GM19351 (cell line): ENCODE results near the gene SMYD5.
"Not testable (repeated sequence)": the region's sequence is repeated elsewhere in the genome, so short reads cannot be mapped to it uniquely, and the experiment has no call there.

Experiments
- ATAC-seq: cut with Tn5 transposase; IDR thresholded peaks from one replicate; pipeline ENCODE4 v1.9.1; 2021; ENCODE audit warnings: mild to moderate bottlenecking, moderate library complexity; ENCODE audit not compliant: unreplicated experiment

SMYD5 gene

DNA sequence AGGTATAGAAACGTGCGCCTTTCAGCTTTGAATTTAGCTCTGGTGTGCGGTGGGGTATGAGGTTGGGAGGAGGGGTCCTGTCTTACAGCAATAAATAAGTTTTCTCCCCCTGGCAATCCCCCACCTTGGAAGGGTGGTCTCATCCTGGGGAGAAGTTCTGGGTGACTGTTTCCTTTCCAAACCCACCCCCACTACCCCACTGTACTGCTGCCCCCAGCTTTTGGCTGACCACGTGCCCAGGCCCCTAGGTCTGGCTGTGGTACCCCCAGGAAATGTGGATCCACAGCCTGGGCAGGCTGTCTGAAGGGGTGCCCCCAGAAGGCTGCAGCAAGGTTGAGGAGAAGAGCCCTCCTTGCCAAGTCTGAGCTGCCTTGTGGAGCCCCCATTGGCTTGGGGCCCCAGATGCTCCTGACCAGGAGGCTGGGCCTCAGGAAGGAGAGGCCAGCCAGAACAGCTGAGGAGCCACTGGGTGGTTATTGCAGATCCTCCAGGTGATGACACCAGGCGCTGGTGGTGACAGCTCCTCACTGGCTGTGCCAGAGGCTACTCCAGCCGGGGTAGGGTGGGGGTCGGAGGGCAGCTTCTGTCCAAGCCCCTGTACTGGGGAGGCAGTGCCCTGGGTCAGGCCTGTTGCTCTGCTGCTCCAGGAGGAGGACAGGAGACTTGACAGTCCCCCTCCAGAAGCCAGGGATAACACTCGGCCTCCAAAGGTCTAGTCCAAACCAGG, 44.3 kb downstream of the SMYD5 start:
- ATAC-seq = no peak

- ATAC-seq = no peak
Observed at GRCh38 chr2:73258913-73259215, 44.8 kb downstream of the SMYD5 start.

DNA sequence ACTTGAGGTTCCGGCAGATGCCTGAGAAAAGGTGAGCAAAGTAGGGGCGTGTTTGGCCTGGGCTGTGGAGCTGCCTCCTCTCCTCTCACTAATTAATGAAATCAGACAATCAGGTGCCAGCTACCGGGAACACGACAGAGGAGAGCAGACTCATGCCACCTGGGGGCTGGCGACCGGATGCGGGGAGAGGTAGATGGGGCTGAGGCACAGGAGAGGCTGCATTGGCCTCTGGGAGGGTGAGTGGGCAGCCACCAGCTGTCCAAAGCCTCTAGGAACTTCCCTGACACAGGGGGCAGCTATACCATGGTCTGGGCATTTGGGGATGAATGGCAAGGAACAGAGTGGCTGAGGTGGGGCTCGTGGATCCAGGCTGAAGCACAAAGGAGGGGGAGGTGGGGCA, 45.2 kb downstream of the SMYD5 start:
- no peak for ATAC-seq

DNA sequence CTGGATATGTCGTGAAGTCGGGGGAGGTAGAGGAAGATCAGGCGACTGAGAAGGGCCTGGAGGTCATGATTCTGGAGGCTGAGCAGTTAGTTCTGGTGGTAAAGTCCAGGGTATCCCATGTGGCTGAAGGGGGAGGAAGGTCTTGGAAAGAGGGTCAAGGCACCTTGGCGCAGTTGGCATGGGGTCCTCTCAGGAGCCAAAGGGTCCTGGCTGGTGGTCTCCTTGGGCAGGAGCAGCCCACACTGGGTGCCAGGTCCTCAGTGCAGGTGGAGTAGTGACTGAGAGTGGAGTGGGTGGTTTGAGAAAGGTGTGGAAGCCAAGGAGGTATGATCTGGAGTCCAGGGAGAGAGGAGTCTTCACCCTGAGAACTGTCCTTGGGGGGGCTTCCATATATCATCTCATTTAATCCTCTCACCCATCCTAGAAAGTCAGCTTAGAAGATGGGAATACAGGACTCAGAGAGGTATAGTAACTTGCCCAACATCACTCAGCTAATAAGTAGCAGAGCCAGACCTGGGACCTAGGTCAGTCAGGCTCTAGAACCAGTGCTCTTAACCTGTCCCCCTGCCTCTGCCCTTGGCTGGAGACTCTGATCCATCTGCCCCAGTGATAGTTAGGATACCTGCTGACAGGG, 45.8 kb downstream of the SMYD5 start:
- ATAC-seq = no peak

GRCh38 chr2:73260338-73260984, 46.4 kb downstream of the SMYD5 start:
- no peak for ATAC-seq

DNA sequence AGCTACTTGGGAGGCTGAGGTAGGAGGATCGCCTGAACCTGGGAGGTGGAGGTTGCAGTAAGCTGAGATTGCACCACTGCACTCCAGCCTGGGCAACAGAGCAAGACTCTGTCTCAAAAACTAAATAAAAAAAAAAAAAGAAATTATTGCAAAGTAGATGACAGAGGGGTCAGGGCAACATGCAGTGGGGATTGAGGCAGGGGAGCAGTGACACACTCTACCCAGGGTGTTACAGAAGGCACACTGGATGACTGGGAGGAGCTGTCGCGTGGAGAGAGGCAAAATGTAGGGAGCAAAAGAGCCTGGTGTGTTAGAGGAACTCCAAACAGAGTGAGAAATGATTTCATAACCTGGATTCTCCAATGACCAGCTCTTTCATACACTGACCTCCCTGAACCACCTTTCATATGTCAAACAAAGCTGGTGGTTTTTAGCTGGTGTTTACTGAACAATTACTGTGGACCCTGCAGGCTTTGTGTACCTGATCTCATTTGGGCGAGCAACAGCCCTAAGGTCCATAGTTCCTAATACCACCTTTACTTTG, 48.1 kb downstream of the SMYD5 start:
- ATAC-seq = no peak

DNA sequence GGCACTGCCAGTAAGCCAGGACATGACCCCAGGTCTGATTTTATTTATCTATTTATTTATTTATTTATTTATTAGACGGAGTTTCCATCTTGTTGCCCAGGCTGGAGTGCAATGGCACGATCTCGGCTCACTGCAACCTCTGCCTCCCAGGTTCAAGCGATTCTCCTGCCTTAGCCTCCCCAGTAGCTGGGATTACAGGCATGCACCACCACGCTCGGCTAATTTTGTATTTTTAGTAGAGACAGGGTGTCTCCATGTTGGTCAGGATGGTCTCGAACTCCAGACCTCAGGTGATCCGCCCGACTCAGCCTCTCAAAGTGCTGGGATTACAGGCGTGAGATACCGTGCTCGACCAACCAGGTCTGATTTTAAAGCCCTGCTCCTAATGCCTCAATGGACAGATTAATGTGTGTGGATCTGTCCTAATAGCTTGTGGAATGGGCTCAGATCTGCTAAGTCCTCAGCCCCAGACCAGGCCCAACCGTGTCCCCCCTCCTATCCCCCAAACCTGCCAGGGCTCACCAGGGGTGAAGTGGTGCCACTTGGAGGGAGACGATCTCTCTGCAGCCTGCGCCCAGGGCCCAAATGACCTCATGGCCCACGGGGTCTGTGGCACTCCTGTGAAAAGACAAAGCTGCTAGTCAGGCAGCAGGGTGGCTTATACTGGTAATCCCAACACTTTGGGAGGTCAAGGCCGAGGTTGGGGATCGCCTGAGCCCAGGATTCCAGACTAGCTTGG, 48.8 kb downstream of the SMYD5 start:
- ATAC-seq = not testable (repeated sequence)

- no peak for ATAC-seq
Observed at GRCh38 chr2:73263540-73264331, 49.7 kb downstream of the SMYD5 start.

DNA sequence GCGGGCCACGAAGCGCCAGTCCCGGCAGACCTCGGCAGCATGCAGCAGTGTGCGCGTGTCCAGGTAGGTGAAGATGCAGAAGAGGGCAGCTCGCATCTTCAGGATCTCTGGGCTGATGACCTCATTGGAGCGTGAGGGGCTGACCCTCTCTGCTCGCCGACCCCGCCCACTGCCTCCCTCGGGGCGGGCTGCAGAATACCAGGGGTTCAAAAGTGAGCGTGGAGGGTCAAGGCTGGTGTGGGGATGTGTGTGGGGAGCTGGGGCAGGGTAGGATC, 50.2 kb downstream of the SMYD5 start:
- ATAC-seq = no peak

DNA sequence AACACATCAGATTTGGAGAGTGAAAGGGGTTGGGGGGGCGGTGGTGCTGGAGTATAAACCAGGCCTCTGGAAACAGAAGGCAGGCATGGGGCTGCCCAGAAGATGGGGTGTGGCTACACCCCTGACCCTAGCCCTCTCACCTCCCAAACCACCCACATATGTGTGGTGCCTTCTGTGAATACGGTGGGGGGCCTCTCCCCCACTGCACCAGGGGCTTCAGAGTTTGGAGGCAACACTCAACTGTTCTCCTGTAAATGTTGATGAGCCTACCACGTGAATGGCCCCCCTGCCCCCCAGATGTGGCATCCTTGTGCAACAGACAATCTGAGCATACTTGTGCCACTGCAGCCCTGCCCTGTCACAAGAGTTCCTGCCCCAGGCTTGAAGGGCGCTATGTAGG, 50.7 kb downstream of the SMYD5 start:
- ATAC-seq = no peak

GRCh38 chr2:73265298-73266060, 51.4 kb downstream of the SMYD5 start:
- no peak for ATAC-seq

DNA sequence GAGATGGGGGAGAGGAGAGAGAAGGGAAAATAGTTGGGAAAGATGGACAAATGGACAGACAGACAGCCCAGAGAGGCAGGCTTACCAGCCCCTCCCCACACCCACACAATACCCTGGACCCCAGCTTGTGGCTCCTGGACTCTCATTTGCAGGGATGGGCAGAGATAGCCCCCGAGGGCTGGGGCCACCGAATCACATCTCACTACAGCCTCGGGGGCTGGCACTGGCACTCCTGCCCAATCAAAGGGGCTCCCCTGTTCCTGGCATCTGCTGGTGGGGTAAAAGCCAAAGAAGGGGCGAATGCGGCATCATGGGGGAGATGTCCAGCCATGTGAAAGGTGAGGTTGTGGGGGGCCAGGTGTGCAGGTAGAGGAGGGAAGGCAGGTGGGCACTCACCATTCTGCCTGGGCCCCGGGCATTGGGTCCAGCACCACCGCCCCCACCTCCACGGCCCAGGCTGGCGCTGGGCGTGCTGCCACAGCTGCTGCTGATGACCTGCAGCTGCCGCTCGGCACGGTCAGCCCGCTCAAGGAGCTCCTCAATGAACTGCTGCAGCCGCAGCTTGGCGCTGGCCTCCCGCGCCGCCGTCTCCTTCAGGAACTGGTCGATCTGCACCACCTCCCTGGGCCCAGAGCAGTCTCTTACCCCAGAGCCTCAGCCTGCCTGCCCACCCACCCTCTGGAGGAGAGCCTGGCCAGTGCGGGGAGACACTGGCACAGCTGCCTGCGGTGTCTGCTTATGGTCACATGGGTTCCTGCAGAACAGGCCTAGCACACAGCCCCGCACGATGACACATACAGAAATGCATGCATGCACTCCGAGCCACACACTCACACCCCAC, 52.2 kb downstream of the SMYD5 start:
- no peak for ATAC-seq

GRCh38 chr2:73267008-73267407, 53.0 kb downstream of the SMYD5 start:
- ATAC-seq = no peak

DNA sequence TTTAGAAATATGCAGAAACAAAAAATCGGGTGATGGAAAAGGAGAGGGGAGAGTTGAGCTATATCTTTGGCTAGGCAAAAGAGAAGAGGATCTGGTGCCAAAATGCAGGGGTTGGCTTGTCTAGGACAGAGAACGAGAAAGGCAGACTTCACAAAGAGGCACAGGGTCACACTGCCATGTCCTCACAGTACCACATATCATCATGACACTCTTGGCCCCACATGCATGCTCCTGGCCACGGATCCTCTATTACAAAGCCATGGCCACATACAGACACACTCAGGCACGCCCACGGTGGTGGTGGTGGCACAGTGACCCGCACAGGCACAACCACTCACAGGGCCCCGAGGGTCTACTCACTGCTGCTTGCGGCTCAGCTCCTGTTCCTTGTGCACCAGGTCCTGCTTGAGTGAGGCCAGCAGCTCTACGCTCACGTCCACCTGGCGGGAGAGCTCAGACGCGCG, 54.4 kb downstream of the SMYD5 start:
- no peak for ATAC-seq

DNA sequence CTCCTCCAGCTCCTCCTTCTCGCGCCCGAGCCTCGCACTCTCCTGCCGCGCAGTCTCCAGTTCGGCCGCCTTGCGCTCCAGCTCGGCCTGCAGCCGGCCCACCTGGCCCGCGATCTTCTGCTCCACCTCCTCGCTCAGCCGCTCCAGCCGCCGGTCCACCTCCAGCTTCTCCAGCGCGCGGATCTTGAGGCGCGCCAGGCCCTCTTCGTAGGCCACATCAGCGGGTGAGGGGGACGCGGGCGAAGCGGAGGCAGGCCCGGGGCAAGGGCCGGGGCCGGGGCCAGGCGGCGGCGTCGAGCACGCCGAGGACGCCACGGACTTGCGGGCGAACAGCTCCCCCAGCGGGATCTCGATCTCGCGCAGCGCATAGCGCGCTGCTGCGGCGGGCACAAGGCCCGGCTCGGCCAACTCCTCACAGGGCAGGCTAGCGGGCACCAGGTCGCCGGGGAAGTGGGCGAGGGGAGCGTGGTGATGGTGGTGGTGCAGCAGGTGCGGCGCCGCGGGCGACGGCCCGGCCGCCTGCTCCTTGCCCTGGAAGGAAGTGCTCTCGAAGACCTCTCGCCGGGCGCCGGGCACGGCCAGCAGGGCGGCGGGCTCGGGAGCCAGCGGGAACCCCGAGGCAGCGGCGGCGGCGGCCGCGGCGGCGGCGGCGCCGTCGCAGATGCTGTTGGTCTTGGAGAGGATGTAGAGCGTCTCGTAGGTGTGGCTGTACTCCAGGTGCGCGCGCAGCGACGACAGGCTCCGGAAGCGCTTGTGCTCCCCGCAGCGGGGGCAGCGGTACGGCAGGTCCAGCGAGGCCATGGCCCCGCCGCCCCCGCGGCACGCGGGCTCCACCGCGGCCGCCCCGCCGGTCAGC, 55.0 kb downstream of the SMYD5 start:
- peak; percentile 88 for ATAC-seq

DNA sequence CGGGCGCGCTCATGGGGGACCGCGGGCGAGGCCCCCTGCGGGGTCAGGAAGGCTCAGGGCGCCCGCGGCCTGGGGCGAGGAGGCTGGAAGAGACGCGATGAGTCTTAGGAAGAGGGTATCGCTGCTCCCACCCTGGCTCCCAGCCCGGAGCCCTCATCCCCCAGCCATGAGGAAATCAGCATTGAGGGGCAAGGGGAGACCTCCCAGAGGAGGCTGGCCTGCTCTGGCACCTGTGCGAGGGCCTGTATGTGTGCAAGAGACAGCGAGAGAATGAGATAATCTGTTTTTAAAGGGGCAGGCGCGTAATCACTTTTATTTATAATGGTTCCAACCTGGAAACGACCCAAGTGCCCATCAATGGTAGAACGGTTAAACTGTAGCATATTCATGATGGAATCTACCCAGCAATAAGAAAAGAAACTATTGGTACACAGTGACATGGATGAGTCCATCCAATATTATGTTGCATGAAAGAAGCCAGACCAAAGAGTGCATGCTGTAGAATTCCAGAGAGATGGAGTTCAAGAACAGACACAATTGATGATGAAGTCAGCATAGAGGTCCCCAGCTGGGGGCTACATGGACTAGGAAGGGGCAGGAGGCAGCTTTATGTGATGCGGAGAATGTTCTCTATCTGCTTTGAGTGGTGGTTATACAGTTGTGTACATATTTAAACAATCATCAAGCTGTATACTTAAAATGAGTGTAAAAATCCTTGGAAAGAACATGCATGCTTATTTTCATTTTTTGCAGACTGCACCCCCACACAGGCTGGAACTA, 55.8 kb downstream of the SMYD5 start:
- ATAC-seq = peak; percentile 29

GRCh38 chr2:73272270-73272669, 58.2 kb downstream of the SMYD5 start:
- no peak for ATAC-seq
